ENCODE results near the gene EPB41L2.

EPB41L2 gene

DNA sequence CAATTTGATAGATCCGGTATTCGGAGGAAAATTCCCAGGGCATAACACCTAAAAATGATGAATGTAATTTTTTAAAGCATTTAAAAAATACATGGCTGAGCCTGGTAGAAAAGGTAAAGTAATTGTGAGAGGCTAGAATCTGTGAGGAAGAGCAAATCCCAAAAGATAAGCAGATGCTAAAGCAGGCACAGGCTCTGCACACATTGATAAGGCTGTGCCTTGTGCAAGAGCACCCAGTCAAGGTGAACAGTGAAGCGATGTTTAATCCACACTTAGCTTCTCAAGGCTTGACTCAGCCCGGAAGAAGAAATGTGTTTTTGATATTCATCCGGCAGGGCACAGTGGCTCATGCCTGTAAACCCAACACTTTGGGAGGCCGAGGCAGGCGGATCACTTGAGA, 5.1 kb upstream of the EPB41L2 start:
- ATAC-seq: no peak
- no peak overlapping the region for H3K27ac Mint-ChIP-seq
- peaks cover 9% of the 10 kb centered on the region for H3K4me1 Mint-ChIP-seq
- DNase-seq (ENCODE audit: low spot score in 2 of 2): no peak
- no peaks in the 10 kb centered on the region for H3K36me3 Mint-ChIP-seq
- H3K9me3 Mint-ChIP-seq: no peaks in the 10 kb centered on the region
- no peak overlapping the region for H3K4me3 Mint-ChIP-seq

DNA sequence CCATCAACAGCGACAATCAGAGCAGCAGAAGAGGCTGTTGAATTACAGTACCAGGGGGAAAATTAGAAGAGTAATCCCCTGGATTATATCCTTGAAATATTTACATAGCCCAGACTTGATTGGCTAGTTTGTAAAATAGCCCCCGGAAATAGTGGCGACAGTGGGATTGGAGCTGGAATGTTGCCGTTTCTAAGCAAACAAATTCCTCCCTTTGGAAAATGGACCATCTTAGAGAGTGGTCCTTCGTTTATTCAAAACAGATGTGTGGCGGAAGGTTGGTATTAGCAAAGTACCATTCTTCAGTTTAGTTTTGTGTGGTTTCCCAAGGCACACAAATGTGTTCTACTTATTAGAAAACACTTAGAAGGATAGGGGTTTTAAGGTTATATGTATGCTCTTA, 4.5 kb upstream of the EPB41L2 start:
- Mint-ChIP-seq H3K4me1 (peaks cover 9% of the 10 kb centered on the region), H3K9me3 (no peaks in the 10 kb centered on the region), H3K4me3 (no peak overlapping the region), H3K27ac (no peak overlapping the region), H3K36me3 (no peaks in the 10 kb centered on the region)
- DNase-seq (ENCODE audit: low spot score in 2 of 2) (no peak), ATAC-seq (no peak)

DNA sequence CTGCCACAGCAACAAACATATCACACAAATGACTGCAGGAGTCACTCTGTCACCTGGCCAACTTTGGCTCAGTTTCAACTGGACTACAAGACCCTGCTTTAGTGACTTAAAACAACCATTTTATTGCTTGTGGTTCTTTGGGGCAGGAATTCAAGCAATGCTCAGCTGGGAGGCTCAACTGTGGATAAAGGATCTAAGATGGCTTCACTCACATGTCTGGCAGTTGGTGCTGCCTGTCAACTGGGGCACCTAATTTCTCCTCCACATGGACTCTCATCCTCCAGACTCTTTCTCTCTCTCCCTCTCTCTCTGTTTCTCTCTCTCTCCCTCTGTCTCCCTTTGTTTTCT, 2.8 kb upstream of the EPB41L2 start:
- peaks cover 23% of the 10 kb centered on the region for H3K4me1 Mint-ChIP-seq
- no peaks in the 10 kb centered on the region for H3K36me3 Mint-ChIP-seq
- no peak overlapping the region for H3K27ac Mint-ChIP-seq
- no peak for DNase-seq (ENCODE audit: low spot score in 2 of 2)
- ATAC-seq: no peak
- no peak overlapping the region for H3K4me3 Mint-ChIP-seq
- H3K9me3 Mint-ChIP-seq: no peaks in the 10 kb centered on the region

DNA sequence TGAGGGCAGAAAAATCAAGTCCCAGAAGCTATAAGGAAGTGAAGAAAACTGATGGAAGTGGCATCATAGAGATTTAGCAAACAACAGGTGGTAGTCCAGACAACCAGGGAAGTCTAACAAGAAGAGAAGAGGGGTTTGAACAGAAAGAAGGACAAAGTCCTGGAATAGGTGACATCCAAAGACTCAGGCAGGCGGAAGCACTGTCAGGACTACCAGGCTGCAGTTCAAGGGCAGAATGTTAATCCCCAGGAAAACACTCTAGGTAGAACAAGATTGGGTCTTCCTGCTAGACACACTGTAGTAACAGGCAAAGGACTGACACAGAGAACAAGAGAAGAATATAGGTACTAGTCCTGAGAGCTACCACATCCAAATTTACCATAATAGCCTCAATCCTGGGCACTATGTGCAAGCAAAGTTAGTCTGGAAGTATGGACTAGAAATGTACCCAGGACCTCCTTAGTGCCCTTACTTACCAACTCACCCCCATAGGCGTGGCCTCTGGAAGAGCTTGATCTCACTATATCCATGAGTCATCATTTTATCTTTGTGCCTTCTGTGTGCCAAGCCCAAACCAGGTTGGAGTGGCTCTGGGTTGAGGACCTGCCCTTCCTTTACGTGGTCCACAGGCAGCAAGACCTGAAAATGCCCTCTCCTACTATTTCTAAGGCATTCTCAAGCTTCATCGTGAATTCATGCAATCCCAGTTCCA, 2.2 kb upstream of the EPB41L2 start:
- no peak for DNase-seq (ENCODE audit: low spot score in 2 of 2)
- H3K36me3 Mint-ChIP-seq: no peaks in the 10 kb centered on the region
- H3K9me3 Mint-ChIP-seq: no peaks in the 10 kb centered on the region
- ATAC-seq: no peak
- no peak overlapping the region for H3K27ac Mint-ChIP-seq
- no peak overlapping the region for H3K4me3 Mint-ChIP-seq
- H3K4me1 Mint-ChIP-seq: peaks cover 28% of the 10 kb centered on the region

DNA sequence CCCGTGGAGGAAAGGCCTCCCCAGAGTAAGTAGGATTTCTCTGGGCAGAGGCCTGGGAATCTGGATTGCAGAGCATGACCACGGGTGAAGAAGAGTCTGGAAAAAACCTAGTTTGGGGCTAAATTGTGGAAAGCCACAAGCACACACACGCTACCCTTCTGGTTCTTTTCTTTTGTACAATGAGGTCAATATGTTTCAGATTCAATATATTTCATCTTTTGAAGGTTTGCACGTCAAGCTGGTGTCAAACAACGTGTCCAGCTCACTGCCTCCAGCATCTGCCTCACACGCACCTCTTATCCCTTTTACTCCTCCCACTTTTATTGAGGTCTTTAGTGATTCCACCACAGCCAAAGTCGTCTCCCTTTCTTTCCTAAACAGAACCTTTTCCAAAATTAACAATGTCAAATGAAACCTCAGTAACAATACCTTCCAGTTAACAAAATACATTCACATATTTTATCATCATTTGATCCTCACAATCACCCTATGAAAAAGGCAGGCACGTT, 773 bp upstream of the EPB41L2 start:
- Mint-ChIP-seq H3K9me3 (no peaks in the 10 kb centered on the region), H3K27ac (peak overlapping the region; percentile 64), H3K4me3 (peak overlapping the region; percentile 71), H3K36me3 (no peaks in the 10 kb centered on the region), H3K4me1 (peaks cover 30% of the 10 kb centered on the region)
- peak in 1 of 2 donors; percentile 53 for DNase-seq (ENCODE audit: low spot score in 2 of 2)
- no peak for ATAC-seq

DNA sequence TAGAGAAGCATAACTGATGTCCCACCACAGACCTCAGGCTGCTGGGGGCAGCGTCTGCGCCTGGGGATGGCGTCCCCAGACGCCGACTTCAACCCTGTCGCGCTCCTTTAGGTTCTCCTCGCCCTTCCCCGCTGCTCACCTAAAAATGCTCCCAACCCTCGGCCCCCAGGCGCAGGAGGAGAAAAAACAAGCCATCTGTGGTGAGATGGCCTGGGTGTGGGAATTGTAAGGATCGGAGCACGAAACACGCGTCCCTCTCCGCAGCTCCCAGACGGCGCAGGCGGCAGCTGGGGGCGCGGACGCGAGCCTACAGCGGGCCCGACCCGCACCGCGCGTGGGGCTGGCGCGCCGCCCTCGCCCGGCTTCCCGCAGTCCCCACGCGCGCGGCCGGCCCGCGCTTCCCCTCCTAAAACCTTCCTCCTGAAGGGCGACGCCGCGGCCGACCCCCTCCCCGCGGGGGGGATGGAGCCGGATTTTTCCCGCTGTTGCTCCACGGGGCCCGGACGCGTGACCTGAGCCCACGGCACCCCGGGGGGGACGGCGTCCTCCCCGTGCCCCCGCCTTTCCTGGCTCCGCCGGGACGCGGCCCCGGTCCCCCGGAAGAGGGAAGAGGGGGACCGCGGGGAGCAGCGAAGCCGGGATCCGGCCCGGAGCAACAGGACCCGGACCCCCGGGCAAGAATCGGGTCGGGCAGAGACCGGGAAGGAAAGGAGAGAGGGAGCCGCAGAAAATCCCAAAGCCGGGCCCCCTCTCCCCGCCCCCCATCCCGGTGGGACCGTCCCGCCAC, 611 bp downstream of the EPB41L2 start:
- Mint-ChIP-seq H3K4me1 (peaks cover 30% of the 10 kb centered on the region), H3K4me3 (peak overlapping the region; percentile 71), H3K27ac (peak overlapping the region; percentile 64), H3K36me3 (no peaks in the 10 kb centered on the region), H3K9me3 (no peaks in the 10 kb centered on the region)
- DNase-seq (ENCODE audit: low spot score in 2 of 2) (peak; percentile 4 to 55), ATAC-seq (peak; percentile 49)

DNA sequence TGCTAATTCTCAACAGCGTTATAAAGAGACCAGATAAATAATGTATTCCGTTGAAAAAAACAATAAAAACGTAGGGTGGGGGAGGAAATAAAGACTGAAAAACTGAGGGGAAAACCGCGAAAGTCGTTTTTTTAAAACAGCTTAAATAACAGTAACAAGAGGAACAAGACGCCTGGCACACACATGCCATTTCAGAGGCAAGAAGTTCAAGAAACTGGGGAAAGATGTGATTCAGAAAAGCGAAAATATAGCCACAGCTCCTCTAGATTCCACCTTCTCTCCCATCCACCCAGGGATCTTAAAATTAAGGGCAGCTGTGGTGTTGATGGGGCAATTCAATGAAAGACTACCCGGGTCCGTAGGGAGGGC, 1.3 kb downstream of the EPB41L2 start:
- H3K4me3 Mint-ChIP-seq: peak overlapping the region; percentile 71
- H3K36me3 Mint-ChIP-seq: no peaks in the 10 kb centered on the region
- no peaks in the 10 kb centered on the region for H3K9me3 Mint-ChIP-seq
- DNase-seq (ENCODE audit: low spot score in 2 of 2) (no peak), ATAC-seq (no peak)
- H3K4me1 Mint-ChIP-seq: peaks cover 30% of the 10 kb centered on the region
- no peak overlapping the region for H3K27ac Mint-ChIP-seq

DNA sequence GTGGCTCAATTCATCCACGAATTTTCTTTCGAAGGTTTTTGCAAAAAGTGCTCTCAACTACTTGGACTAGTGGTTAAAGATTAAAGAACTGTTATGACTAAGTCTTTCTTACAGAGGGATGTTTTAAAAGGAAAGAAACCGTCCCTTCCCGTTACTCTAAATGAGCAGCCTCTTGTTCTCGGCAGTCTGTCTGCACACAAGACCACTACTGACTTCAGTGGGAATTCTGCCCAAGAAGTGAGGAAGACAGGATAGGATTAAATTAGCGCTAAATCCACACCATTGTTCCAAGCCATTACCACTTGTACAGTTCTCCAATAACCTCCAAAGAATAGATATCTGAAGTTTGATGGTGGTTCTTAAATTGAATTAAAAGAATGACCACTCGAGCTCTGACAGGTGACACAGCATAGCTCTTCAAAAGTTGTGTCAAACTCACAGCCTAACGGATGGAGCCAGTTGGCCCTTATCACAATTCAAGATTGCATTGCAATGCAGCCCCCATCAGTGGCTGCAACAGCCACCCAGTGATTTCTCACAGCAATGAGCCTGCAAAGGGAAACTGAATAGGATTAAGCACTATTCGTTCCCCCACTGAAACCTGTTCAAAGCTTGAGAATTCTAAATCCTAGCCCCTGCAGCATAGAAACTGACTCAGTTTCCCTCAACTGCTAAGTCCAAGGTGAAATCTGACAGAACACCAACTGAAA, 1.8 kb downstream of the EPB41L2 start:
- DNase-seq (ENCODE audit: low spot score in 2 of 2) (no peak), ATAC-seq (no peak)
- H3K4me1 Mint-ChIP-seq: peaks cover 30% of the 10 kb centered on the region
- H3K27ac Mint-ChIP-seq: no peak overlapping the region
- peak overlapping the region; percentile 71 for H3K4me3 Mint-ChIP-seq
- no peaks in the 10 kb centered on the region for H3K9me3 Mint-ChIP-seq
- H3K36me3 Mint-ChIP-seq: no peaks in the 10 kb centered on the region

DNA sequence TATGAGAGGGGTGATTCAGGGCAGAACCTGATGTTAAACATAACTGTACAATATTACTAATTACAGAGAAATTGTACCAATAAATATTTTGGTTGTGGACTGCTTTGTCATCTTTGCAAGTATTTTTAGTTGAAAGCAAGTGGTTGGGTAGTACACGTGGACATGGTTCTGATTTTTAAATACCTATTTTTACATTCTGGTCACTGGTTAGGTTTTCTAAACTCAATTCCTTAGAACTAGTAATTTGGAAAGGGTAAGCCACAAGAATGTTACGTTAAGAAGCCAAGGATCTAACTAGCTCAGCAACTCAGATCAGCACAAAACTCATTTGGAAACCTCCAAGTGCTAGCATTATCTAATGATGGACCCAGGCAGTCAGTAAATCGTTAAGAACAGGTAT, 2.7 kb downstream of the EPB41L2 start:
- Mint-ChIP-seq H3K4me1 (peaks cover 30% of the 10 kb centered on the region), H3K36me3 (no peaks in the 10 kb centered on the region), H3K9me3 (no peaks in the 10 kb centered on the region), H3K27ac (no peak overlapping the region), H3K4me3 (no peak overlapping the region)
- DNase-seq (ENCODE audit: low spot score in 2 of 2): no peak
- ATAC-seq: peak; percentile 22

DNA sequence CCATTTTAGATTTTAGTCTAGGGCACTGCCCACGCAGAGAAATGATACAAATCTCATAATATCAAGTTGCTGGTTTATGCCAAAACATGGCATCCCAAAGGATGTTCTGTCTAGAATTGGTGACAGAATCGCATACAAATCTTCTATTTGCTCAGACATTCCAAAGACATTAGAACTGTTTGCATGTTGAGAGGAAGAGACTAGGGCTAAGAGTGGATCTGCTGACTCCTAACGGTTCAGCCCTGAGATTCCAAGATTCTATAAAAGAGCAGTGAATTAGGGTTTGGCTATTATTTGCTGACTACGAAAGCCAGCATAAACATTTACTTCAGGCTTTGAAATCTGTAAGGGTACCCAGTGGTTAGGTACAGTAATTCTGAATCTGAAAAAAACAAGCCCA, 3.6 kb downstream of the EPB41L2 start:
- H3K36me3 Mint-ChIP-seq: no peaks in the 10 kb centered on the region
- H3K4me3 Mint-ChIP-seq: no peak overlapping the region
- no peak for ATAC-seq
- H3K27ac Mint-ChIP-seq: no peak overlapping the region
- H3K4me1 Mint-ChIP-seq: peaks cover 30% of the 10 kb centered on the region
- no peak for DNase-seq (ENCODE audit: low spot score in 2 of 2)
- peaks cover 2% of the 10 kb centered on the region for H3K9me3 Mint-ChIP-seq

DNA sequence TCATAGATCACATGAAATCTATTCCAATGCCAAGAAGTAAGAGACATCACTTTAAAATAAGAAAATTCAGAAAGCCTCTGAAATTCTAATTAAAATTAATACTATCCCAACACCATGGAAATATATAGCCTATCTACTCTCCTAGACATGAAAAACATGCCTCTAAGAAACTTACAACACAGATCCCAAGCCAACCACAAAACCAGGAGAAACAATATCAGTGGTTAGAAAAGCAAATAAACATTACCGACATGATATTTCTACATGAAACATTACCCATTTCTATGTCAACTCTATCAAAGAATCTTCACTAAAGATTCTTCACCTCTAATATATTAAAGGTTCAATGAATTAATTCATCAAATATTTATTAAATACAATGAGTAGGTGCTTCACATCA, 4.8 kb downstream of the EPB41L2 start:
- no peak for ATAC-seq
- Mint-ChIP-seq H3K4me1 (peaks cover 21% of the 10 kb centered on the region), H3K27ac (no peak overlapping the region), H3K36me3 (no peaks in the 10 kb centered on the region), H3K9me3 (peaks cover 8% of the 10 kb centered on the region), H3K4me3 (no peak overlapping the region)
- no peak for DNase-seq (ENCODE audit: low spot score in 2 of 2)

DNA sequence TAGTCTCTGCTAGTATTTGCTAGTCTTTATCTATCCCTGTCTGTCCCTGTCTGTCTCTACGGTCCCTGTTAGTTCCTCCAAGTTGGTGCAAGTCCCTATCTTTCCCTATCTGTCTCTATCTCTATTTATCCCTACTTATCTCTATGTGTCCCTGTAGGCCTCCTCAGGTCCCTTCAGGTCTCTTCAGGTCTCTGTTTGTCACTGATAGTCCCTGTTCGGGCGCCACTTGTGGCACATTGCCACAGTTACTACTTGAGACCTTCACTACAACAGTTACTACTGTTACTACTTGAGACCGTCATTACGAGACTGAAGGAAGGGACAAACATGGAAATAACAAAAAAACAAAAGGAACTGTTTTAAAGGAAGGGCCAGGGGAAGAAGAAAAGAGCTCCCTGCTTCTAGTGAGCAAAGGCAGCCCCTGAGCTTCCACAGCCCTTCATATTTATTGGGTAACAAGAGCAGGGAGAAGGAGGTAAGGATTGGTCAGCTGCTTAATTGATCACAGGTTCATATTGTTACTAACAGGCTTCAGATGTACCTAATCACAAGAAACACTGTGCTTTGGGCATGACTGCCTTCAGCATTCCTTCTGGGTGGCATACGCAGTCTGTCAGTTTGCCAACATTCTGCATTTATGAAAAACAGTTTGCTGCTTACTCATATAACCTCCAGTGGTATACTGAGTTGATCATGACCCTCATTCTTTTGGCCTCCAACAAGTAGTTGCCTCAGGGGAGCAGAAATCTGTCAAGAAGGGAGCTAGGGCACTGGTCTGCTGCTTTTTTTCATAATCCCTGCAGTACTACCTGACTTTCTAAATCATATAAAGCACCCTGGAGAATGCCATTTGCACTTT, 8.4 kb downstream of the EPB41L2 start:
- no peaks in the 10 kb centered on the region for H3K4me1 Mint-ChIP-seq
- H3K9me3 Mint-ChIP-seq: peaks cover 12% of the 10 kb centered on the region
- DNase-seq (ENCODE audit: low spot score in 2 of 2): no peak
- no peaks in the 10 kb centered on the region for H3K36me3 Mint-ChIP-seq
- H3K4me3 Mint-ChIP-seq: no peak overlapping the region
- no peak overlapping the region for H3K27ac Mint-ChIP-seq
- no peak for ATAC-seq

DNA sequence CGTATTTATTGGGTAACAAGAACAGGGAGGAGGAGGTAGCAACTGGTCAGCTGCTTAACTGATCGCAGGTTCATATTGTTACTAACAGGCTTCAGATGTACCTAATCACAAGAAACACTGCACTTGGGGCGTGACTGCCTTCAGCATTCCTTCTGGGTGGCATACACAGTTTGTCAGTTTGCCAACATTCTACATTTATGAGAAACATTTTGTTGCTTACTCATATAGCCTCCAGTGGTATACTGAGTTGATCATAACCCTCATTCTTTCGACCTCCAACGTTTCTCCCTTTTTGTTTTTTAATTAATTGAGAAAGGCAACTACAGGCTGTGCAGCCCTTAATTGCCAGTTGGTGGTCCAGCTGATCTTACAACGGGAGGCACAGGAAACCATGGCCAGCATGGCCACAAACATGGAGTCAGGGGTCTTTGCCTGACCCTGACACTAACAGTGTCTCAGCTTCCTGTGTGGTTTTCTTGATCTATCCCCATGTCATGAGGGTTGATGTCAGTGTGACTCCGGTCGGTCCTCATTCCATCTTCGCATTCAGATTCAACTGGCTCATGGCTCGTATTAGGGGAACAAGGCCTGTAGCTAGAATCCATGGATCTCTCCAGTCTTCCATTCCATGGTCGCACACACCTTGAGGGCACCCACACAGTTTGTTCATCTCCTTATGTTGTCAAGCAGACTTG, 9.4 kb downstream of the EPB41L2 start:
- ATAC-seq (no peak), DNase-seq (ENCODE audit: low spot score in 2 of 2) (no peak)
- Mint-ChIP-seq H3K9me3 (peaks cover 12% of the 10 kb centered on the region), H3K27ac (no peak overlapping the region), H3K36me3 (no peaks in the 10 kb centered on the region), H3K4me3 (no peak overlapping the region), H3K4me1 (no peaks in the 10 kb centered on the region)

DNA sequence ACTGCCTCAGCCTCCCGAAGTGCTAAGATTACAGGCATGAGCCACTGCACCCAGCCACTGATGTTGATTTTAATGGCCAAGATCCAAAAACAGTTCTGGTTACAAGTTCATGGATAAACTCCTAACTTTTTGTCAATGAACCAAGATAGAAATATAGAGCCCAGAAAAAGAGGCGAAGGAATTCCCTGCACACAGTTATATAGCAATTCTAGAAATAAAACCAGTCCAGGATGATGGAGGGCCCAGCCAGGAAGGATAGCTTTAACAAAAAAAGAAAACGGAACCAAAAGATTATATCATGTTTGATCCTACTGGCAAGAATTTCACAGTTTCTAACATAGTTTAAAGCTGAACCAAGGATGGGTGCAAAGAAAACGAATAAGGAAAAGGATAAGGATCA, 10.9 kb downstream of the EPB41L2 start:
- no peak for DNase-seq (ENCODE audit: low spot score in 2 of 2)
- Mint-ChIP-seq H3K4me1 (no peaks in the 10 kb centered on the region), H3K4me3 (no peak overlapping the region), H3K36me3 (no peaks in the 10 kb centered on the region), H3K27ac (no peak overlapping the region), H3K9me3 (peaks cover 12% of the 10 kb centered on the region)
- no peak for ATAC-seq
